ENCODE results near the gene CACNA1C. TPM values are rescaled to one million over a fixed set of nuclear protein-coding genes. Genes with fewer than 3 reads are reported as not detected.

CACNA1C gene
- total RNA-seq, 1 donor from 2014 or later = 7.3 TPM

- Histone ChIP-seq H3K4me1 (ENCODE audit: control insufficient read depth in 3 of 3, insufficient read depth in 3 of 3, low read length in 3 of 3) (peaks cover 5 to 11% (median 6%) of the 10 kb centered on the region in 3 donors), H3K9me3 (ENCODE audit: control insufficient read depth in 3 of 3, low read length in 3 of 3) (no peaks in the 10 kb centered on the region), H3K9ac (ENCODE audit: low read depth in 1 of 3, low read length in 3 of 3) (no peak overlapping the region), H3K36me3 (ENCODE audit: control insufficient read depth in 3 of 3, insufficient read depth in 3 of 3, low read length in 3 of 3) (no peaks in the 10 kb centered on the region), H3K27ac (ENCODE audit: low read depth, low read length) (no peak overlapping the region), H3K4me3 (ENCODE audit: low read length in 3 of 3) (no peak overlapping the region), H3K27me3 (ENCODE audit: control insufficient read depth in 3 of 3, insufficient read depth in 3 of 3, low read length in 3 of 3) (peaks cover 0 to 21% (median 9%) of the 10 kb centered on the region in 3 donors)
These were observed 220.5 kb downstream of the CACNA1C start for GRCh38 chr12:2273288-2273687.

GRCh38 chr12:2273751-2274150, 221.0 kb downstream of the CACNA1C start:
- peaks cover 1 to 8% (median 2%) of the 10 kb centered on the region in 3 donors for H3K4me1 ChIP-seq (ENCODE audit: control insufficient read depth in 3 of 3, insufficient read depth in 3 of 3, low read length in 3 of 3)
- H3K4me3 ChIP-seq (ENCODE audit: low read length in 3 of 3) = no peak overlapping the region
- H3K9ac ChIP-seq (ENCODE audit: low read depth in 1 of 3, low read length in 3 of 3) = no peak overlapping the region
- no peaks in the 10 kb centered on the region for H3K36me3 ChIP-seq (ENCODE audit: control insufficient read depth in 3 of 3, insufficient read depth in 3 of 3, low read length in 3 of 3)
- H3K27ac ChIP-seq (ENCODE audit: low read depth, low read length) = no peak overlapping the region
- peaks cover 0 to 17% (median 4%) of the 10 kb centered on the region in 3 donors for H3K27me3 ChIP-seq (ENCODE audit: control insufficient read depth in 3 of 3, insufficient read depth in 3 of 3, low read length in 3 of 3)
- no peaks in the 10 kb centered on the region for H3K9me3 ChIP-seq (ENCODE audit: control insufficient read depth in 3 of 3, low read length in 3 of 3)

DNA sequence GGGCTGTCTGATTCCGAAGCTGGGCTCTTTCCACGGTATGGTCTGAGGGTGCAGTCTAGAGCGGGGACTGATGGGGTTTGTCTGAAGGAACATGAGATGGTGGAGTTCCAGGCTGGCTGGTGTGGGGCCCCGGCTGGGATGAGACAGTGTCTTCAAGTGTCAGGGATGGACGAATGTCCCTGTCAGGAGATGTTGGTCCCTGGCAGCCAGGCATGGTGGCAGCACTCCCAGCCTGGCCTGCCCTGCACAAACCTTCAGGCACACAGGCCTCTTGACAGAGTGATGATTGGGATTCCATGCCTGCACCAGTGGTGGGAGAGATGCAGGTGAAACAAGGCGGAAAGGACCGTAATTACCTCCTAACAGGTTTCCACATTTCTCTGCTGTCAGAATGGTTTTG, 221.9 kb downstream of the CACNA1C start:
- no peaks in the 10 kb centered on the region for H3K36me3 ChIP-seq (ENCODE audit: control insufficient read depth in 3 of 3, insufficient read depth in 3 of 3, low read length in 3 of 3)
- no peak overlapping the region for H3K9ac ChIP-seq (ENCODE audit: low read depth in 1 of 3, low read length in 3 of 3)
- peaks cover 0 to 3% (median 0%) of the 10 kb centered on the region in 3 donors for H3K4me1 ChIP-seq (ENCODE audit: control insufficient read depth in 3 of 3, insufficient read depth in 3 of 3, low read length in 3 of 3)
- H3K27me3 ChIP-seq (ENCODE audit: control insufficient read depth in 3 of 3, insufficient read depth in 3 of 3, low read length in 3 of 3) = peaks cover 0 to 12% (median 0%) of the 10 kb centered on the region in 3 donors
- no peak overlapping the region for H3K27ac ChIP-seq (ENCODE audit: low read depth, low read length)
- no peaks in the 10 kb centered on the region for H3K9me3 ChIP-seq (ENCODE audit: control insufficient read depth in 3 of 3, low read length in 3 of 3)
- H3K4me3 ChIP-seq (ENCODE audit: low read length in 3 of 3) = no peak overlapping the region

GRCh38 chr12:2276288-2277033, 223.7 kb downstream of the CACNA1C start:
- Histone ChIP-seq H3K9me3 (ENCODE audit: control insufficient read depth in 3 of 3, low read length in 3 of 3) (no peaks in the 10 kb centered on the region), H3K9ac (ENCODE audit: low read depth in 1 of 3, low read length in 3 of 3) (no peak overlapping the region), H3K36me3 (ENCODE audit: control insufficient read depth in 3 of 3, insufficient read depth in 3 of 3, low read length in 3 of 3) (no peaks in the 10 kb centered on the region), H3K27me3 (ENCODE audit: control insufficient read depth in 3 of 3, insufficient read depth in 3 of 3, low read length in 3 of 3) (peaks cover 0 to 4% (median 0%) of the 10 kb centered on the region in 3 donors), H3K4me1 (ENCODE audit: control insufficient read depth in 3 of 3, insufficient read depth in 3 of 3, low read length in 3 of 3) (peaks cover 0 to 3% (median 0%) of the 10 kb centered on the region in 3 donors), H3K4me3 (ENCODE audit: low read length in 3 of 3) (no peak overlapping the region), H3K27ac (ENCODE audit: low read depth, low read length) (no peak overlapping the region)

- no peaks in the 10 kb centered on the region for H3K9me3 ChIP-seq (ENCODE audit: control insufficient read depth in 3 of 3, low read length in 3 of 3)
- no peaks in the 10 kb centered on the region for H3K36me3 ChIP-seq (ENCODE audit: control insufficient read depth in 3 of 3, insufficient read depth in 3 of 3, low read length in 3 of 3)
- no peak overlapping the region for H3K27ac ChIP-seq (ENCODE audit: low read depth, low read length)
- no peak overlapping the region for H3K4me3 ChIP-seq (ENCODE audit: low read length in 3 of 3)
- peaks cover 0 to 5% (median 4%) of the 10 kb centered on the region in 3 donors for H3K27me3 ChIP-seq (ENCODE audit: control insufficient read depth in 3 of 3, insufficient read depth in 3 of 3, low read length in 3 of 3)
- H3K4me1 ChIP-seq (ENCODE audit: control insufficient read depth in 3 of 3, insufficient read depth in 3 of 3, low read length in 3 of 3) = peaks cover 0 to 6% (median 3%) of the 10 kb centered on the region in 3 donors
- no peak overlapping the region for H3K9ac ChIP-seq (ENCODE audit: low read depth in 1 of 3, low read length in 3 of 3)
These were observed 224.8 kb downstream of the CACNA1C start for GRCh38 chr12:2277492-2278155.

DNA sequence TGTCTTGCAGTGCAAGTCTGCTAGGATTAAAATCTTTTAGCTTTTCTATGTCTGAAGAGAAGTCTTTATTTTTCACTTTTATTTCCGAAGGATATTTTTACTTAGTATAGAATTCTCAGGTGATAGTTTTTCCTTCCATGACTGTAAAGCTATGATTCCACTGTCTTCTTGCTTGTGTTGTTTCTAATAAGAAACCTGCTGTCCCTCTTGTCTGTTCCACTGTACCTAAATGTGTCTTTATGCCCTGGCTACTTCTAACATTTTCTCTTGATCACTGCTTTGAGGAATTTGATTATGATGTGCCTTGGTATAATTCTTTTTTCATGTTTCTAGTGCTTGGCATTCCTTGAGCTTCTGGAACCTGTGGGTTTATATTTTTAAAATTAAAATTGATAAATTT, 228.7 kb downstream of the CACNA1C start:
- H3K36me3 ChIP-seq (ENCODE audit: control insufficient read depth in 3 of 3, insufficient read depth in 3 of 3, low read length in 3 of 3) = no peaks in the 10 kb centered on the region
- peaks cover 3 to 20% (median 10%) of the 10 kb centered on the region in 3 donors for H3K27me3 ChIP-seq (ENCODE audit: control insufficient read depth in 3 of 3, insufficient read depth in 3 of 3, low read length in 3 of 3)
- peaks cover 21 to 29% (median 28%) of the 10 kb centered on the region in 3 donors for H3K4me1 ChIP-seq (ENCODE audit: control insufficient read depth in 3 of 3, insufficient read depth in 3 of 3, low read length in 3 of 3)
- no peak overlapping the region for H3K27ac ChIP-seq (ENCODE audit: low read depth, low read length)
- no peaks in the 10 kb centered on the region for H3K9me3 ChIP-seq (ENCODE audit: control insufficient read depth in 3 of 3, low read length in 3 of 3)
- H3K4me3 ChIP-seq (ENCODE audit: low read length in 3 of 3) = no peak overlapping the region
- no peak overlapping the region for H3K9ac ChIP-seq (ENCODE audit: low read depth in 1 of 3, low read length in 3 of 3)

- Histone ChIP-seq H3K9ac (ENCODE audit: low read depth in 1 of 3, low read length in 3 of 3) (no peak overlapping the region), H3K4me3 (ENCODE audit: low read length in 3 of 3) (no peak overlapping the region), H3K27ac (ENCODE audit: low read depth, low read length) (no peak overlapping the region), H3K36me3 (ENCODE audit: control insufficient read depth in 3 of 3, insufficient read depth in 3 of 3, low read length in 3 of 3) (no peaks in the 10 kb centered on the region), H3K9me3 (ENCODE audit: control insufficient read depth in 3 of 3, low read length in 3 of 3) (no peaks in the 10 kb centered on the region), H3K4me1 (ENCODE audit: control insufficient read depth in 3 of 3, insufficient read depth in 3 of 3, low read length in 3 of 3) (peaks cover 26 to 36% (median 34%) of the 10 kb centered on the region in 3 donors), H3K27me3 (ENCODE audit: control insufficient read depth in 3 of 3, insufficient read depth in 3 of 3, low read length in 3 of 3) (peaks cover 3 to 20% (median 10%) of the 10 kb centered on the region in 3 donors)
These were observed 229.5 kb downstream of the CACNA1C start for GRCh38 chr12:2282318-2282717.

- H3K4me3 ChIP-seq (ENCODE audit: low read length in 3 of 3) = no peak overlapping the region
- peaks cover 32 to 42% (median 34%) of the 10 kb centered on the region in 3 donors for H3K4me1 ChIP-seq (ENCODE audit: control insufficient read depth in 3 of 3, insufficient read depth in 3 of 3, low read length in 3 of 3)
- H3K9me3 ChIP-seq (ENCODE audit: control insufficient read depth in 3 of 3, low read length in 3 of 3) = no peaks in the 10 kb centered on the region
- H3K27me3 ChIP-seq (ENCODE audit: control insufficient read depth in 3 of 3, insufficient read depth in 3 of 3, low read length in 3 of 3) = peaks cover 3 to 24% (median 10%) of the 10 kb centered on the region in 3 donors
- no peaks in the 10 kb centered on the region for H3K36me3 ChIP-seq (ENCODE audit: control insufficient read depth in 3 of 3, insufficient read depth in 3 of 3, low read length in 3 of 3)
- H3K27ac ChIP-seq (ENCODE audit: low read depth, low read length) = peak overlapping the region; percentile 59
- H3K9ac ChIP-seq (ENCODE audit: low read depth in 1 of 3, low read length in 3 of 3) = no peak overlapping the region
These were observed 230.7 kb downstream of the CACNA1C start for GRCh38 chr12:2283480-2283879.

DNA sequence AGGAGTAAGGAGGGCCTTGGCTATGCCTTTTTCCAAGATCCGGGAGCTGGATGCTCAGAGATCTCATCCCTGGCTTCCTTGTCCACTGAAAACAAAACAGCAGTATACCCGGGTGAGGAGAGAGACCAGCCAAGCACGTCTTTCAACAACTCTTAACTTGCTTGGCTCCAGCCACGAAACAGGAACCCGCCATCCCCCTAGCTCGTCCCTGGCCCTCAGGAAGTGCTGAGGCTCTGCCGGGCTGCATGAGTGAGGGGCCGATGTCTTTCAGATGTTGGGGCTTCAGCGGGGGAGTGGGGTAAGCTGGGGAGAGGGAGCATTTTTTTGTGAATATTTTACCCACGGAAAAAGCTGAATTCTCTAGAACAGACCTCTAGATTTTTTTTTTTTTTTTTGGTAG, 231.1 kb downstream of the CACNA1C start:
- Histone ChIP-seq H3K9ac (ENCODE audit: low read depth in 1 of 3, low read length in 3 of 3) (no peak overlapping the region), H3K4me3 (ENCODE audit: low read length in 3 of 3) (no peak overlapping the region), H3K9me3 (ENCODE audit: control insufficient read depth in 3 of 3, low read length in 3 of 3) (no peaks in the 10 kb centered on the region), H3K27ac (ENCODE audit: low read depth, low read length) (peak overlapping the region; percentile 59), H3K27me3 (ENCODE audit: control insufficient read depth in 3 of 3, insufficient read depth in 3 of 3, low read length in 3 of 3) (peaks cover 3 to 28% (median 10%) of the 10 kb centered on the region in 3 donors), H3K36me3 (ENCODE audit: control insufficient read depth in 3 of 3, insufficient read depth in 3 of 3, low read length in 3 of 3) (no peaks in the 10 kb centered on the region), H3K4me1 (ENCODE audit: control insufficient read depth in 3 of 3, insufficient read depth in 3 of 3, low read length in 3 of 3) (peaks cover 34 to 44% (median 37%) of the 10 kb centered on the region in 3 donors)

DNA sequence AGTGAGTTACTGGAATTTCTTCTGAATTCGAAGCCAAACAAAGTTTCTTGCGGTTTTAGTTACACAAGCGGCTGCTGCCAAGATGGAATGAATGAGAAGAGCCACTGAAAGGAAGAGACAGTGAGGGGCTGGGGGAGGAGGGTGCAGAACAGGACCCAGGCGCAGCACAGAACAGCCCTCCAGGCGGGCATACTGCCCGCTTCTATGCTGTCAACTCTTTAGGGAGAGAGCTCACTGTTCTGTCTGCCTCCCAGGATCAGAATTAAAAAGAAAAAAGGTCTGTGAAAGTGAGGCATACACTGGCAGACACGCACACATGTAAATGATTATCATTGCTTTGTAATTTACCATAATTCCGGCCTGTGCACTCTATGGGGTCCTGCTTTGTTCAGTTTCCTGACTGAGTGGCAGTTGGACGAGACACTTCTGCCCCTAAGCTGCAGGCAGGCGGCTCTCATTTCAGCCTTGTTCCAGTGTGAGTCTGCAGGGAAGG, 231.6 kb downstream of the CACNA1C start:
- Histone ChIP-seq H3K4me3 (ENCODE audit: low read length in 3 of 3) (no peak overlapping the region), H3K4me1 (ENCODE audit: control insufficient read depth in 3 of 3, insufficient read depth in 3 of 3, low read length in 3 of 3) (peaks cover 37 to 49% (median 41%) of the 10 kb centered on the region in 3 donors), H3K9ac (ENCODE audit: low read depth in 1 of 3, low read length in 3 of 3) (no peak overlapping the region), H3K9me3 (ENCODE audit: control insufficient read depth in 3 of 3, low read length in 3 of 3) (no peaks in the 10 kb centered on the region), H3K27me3 (ENCODE audit: control insufficient read depth in 3 of 3, insufficient read depth in 3 of 3, low read length in 3 of 3) (peaks cover 3 to 31% (median 13%) of the 10 kb centered on the region in 3 donors), H3K27ac (ENCODE audit: low read depth, low read length) (peak overlapping the region; percentile 59), H3K36me3 (ENCODE audit: control insufficient read depth in 3 of 3, insufficient read depth in 3 of 3, low read length in 3 of 3) (no peaks in the 10 kb centered on the region)

Data from skeletal muscle tissue (tissue), 4 donors.